Peyer's patch (tissue), 4 donors: ENCODE measurements around the gene TSPO2.

Experiments
- POLR2A ChIP-seq, 2 donors: fragments of 450-650 bp; IDR thresholded peaks; one replicate each; pipeline ENCODE4 v1.5.1; 2017; ENCODE audit warnings: antibody characterized with exemption in 2 of 2, mild to moderate bottlenecking in 2 of 2, moderate library complexity in 2 of 2
- TF ChIP-seq, protein P1 (sequence below), 6 experiments: fragments of 450-650 bp in 4 of 6; fragments of 200-600 bp in 2 of 6; sonication (generic) in 1 of 6; IDR thresholded peaks; one replicate each; pipeline ENCODE4 v1.5.1; 2017 to 2019; ENCODE audit warnings: antibody characterized with exemption in 6 of 6, mild to moderate bottlenecking in 3 of 6, moderate library complexity in 1 of 6

DNA sequence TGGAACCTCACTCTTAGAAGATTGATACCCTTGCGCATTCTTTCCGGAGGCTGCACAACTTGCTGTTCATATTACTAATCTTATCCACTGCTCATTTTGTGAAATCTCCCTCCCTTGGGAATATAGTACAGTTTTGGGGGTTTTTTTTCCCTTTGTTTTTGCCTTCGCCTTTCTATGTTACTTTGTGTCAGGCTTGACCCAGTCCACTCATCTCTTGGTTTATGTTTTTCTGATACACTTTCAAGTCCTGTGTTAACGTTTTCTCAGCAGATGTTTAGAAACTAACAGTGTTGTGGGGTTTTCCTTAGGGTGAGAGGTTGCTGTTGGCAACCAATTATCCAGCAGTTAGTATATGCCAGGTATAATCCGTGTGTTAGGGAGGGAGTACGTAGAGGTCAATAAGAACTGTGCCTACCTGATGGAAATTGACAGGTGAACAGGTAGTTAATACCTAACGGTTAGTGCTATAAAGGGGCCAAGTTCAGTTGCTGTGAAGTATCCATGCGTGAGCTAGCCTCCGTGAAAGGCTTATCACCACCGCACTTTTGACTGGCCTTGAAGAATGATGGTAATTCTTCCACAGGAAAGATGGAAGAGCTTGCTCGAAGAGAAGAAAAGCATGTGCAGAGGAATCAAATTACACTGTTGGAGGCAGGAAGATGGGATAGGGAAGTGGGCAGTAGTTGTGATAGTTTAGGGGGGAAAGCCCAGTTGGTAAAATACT is 31.9 kb downstream of the TSPO2 start:
- TF ChIP-seq, protein P1, sequence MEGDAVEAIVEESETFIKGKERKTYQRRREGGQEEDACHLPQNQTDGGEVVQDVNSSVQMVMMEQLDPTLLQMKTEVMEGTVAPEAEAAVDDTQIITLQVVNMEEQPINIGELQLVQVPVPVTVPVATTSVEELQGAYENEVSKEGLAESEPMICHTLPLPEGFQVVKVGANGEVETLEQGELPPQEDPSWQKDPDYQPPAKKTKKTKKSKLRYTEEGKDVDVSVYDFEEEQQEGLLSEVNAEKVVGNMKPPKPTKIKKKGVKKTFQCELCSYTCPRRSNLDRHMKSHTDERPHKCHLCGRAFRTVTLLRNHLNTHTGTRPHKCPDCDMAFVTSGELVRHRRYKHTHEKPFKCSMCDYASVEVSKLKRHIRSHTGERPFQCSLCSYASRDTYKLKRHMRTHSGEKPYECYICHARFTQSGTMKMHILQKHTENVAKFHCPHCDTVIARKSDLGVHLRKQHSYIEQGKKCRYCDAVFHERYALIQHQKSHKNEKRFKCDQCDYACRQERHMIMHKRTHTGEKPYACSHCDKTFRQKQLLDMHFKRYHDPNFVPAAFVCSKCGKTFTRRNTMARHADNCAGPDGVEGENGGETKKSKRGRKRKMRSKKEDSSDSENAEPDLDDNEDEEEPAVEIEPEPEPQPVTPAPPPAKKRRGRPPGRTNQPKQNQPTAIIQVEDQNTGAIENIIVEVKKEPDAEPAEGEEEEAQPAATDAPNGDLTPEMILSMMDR (IDR thresholded peaks at IDR 0.05) = no peak
- no peak for TF ChIP-seq POLR2A (IDR thresholded peaks at IDR 0.05)
